WTC11 (cell line): ENCODE results near the gene GID4. TPM values are rescaled to one million over a fixed set of nuclear protein-coding genes. Genes with fewer than 3 reads are reported as not detected.

Experiments
- ATAC-seq: fragments of 200-7000 bp; cut with Tn5 transposase; 2 replicates; pipeline ENCODE4 v1.10.0; 2021; ENCODE audit warnings: mild to moderate bottlenecking, moderate library complexity
- CTCF ChIA-PET: fragments of 300-600 bp; sonication (Branson Sonifier 250); formaldehyde crosslinking; loops from one replicate; lab custom pipeline; 2021; ENCODE audit warnings: antibody characterized with exemption; lab: Charles Lee
- POLR2A ChIA-PET: fragments of 350-600 bp; sonication (Branson Sonifier 250); formaldehyde crosslinking; loops from one replicate; lab custom pipeline; 2021; ENCODE audit warnings: antibody characterized with exemption; lab: Charles Lee
- DNase-seq: peaks from one replicate; pipeline ENCODE4 v3.0.0; 2021; ENCODE audit warnings: low spot score
- H3K27ac Mint-ChIP-seq: 2 replicates; pipeline ENCODE4 v1.8.0; 2021; ENCODE audit warnings: mixed read lengths
- H3K27me3 Mint-ChIP-seq: 2 replicates; pipeline ENCODE4 v1.8.0; 2021; ENCODE audit warnings: low read depth, mild to moderate bottlenecking, moderate library complexity, mixed read lengths
- H3K36me3 Mint-ChIP-seq: 2 replicates; pipeline ENCODE4 v1.8.0; 2021; ENCODE audit warnings: mixed read lengths
- H3K4me1 Mint-ChIP-seq: 2 replicates; pipeline ENCODE4 v1.8.0; 2022; ENCODE audit warnings: mixed read lengths
- H3K4me3 Mint-ChIP-seq: 2 replicates; pipeline ENCODE4 v1.8.0; 2021; ENCODE audit warnings: mild to moderate bottlenecking, moderate library complexity, mixed read lengths
- H3K9me3 Mint-ChIP-seq: 2 replicates; pipeline ENCODE4 v1.8.0; 2021; ENCODE audit warnings: mixed read lengths
- ATF1 ChIP-seq: sonication (generic); formaldehyde crosslinking; IDR thresholded peaks from 2 replicates; pipeline ENCODE4 v1.8.1; 2023; ENCODE audit warnings: mild to moderate bottlenecking, moderate library complexity, missing genetic modification reagents
- CBFB ChIP-seq: sonication (generic); formaldehyde crosslinking; IDR thresholded peaks from 2 replicates; pipeline ENCODE4 v1.8.1; 2022; ENCODE audit warnings: mild to moderate bottlenecking, low read depth, missing genetic modification reagents
- NFE2L1 ChIP-seq: sonication (generic); formaldehyde crosslinking; IDR thresholded peaks from 2 replicates; pipeline ENCODE4 v1.8.1; 2023; ENCODE audit warnings: missing genetic modification reagents
- NR2C2 ChIP-seq: sonication (generic); formaldehyde crosslinking; IDR thresholded peaks from 2 replicates; pipeline ENCODE4 v1.8.0; 2022; ENCODE audit warnings: mild to moderate bottlenecking, missing genetic modification reagents
- RORB ChIP-seq: fragments of 250-450 bp; sonication (Bioruptor Pico); IDR thresholded peaks from 2 replicates; pipeline ENCODE4 v1.9.0; 2021; ENCODE audit warnings: mild to moderate bottlenecking
- SMAD3 ChIP-seq: sonication (generic); formaldehyde crosslinking; IDR thresholded peaks from 2 replicates; pipeline ENCODE4 v1.8.0; 2022; ENCODE audit warnings: missing genetic modification reagents, mild to moderate bottlenecking, borderline replicate concordance
- TP53 ChIP-seq: sonication (generic); formaldehyde crosslinking; IDR thresholded peaks from 2 replicates; pipeline ENCODE4 v1.8.1; 2023; ENCODE audit warnings: mild to moderate bottlenecking, missing genetic modification reagents
- ZNF416 ChIP-seq: fragments of 250-450 bp; sonication (Bioruptor Pico); IDR thresholded peaks from 2 replicates; pipeline ENCODE4 v1.9.0; 2021; ENCODE audit warnings: mild to moderate bottlenecking, inconsistent platforms
- total RNA-seq: library from RNA; stranded (reverse); gene quantifications from 3 replicates; pipeline ENCODE4 v1.2.3, GENCODE V29; 2021
- TF ChIP-seq, protein P1 (sequence below): fragments of 250-450 bp; sonication (Bioruptor Pico); IDR thresholded peaks from 2 replicates; pipeline ENCODE4 v1.9.0; 2021; ENCODE audit warnings: mild to moderate bottlenecking, borderline replicate concordance
- TF ChIP-seq, protein P2 (sequence below): sonication (generic); formaldehyde crosslinking; IDR thresholded peaks from 2 replicates; pipeline ENCODE4 v1.8.1; 2022; ENCODE audit warnings: low read depth, mild to moderate bottlenecking, moderate library complexity, missing genetic modification reagents, borderline replicate concordance
- TF ChIP-seq, protein P3 (sequence below): sonication (generic); formaldehyde crosslinking; IDR thresholded peaks from 2 replicates; pipeline ENCODE4 v1.8.1; 2023; ENCODE audit warnings: mild to moderate bottlenecking, missing genetic modification reagents
- TF ChIP-seq, protein P4 (sequence below): sonication (generic); formaldehyde crosslinking; IDR thresholded peaks from 2 replicates; pipeline ENCODE4 v1.8.1; 2022; ENCODE audit warnings: mild to moderate bottlenecking, moderate library complexity, missing genetic modification reagents
- TF ChIP-seq, protein P5 (sequence below): fragments of 250-450 bp; sonication (Bioruptor Pico); IDR thresholded peaks from 2 replicates; pipeline ENCODE4 v1.8.0; 2021; ENCODE audit warnings: mild to moderate bottlenecking
- TF ChIP-seq, protein P6 (sequence below): fragments of 250-450 bp; sonication (Bioruptor Pico); IDR thresholded peaks from 2 replicates; pipeline ENCODE4 v1.9.0; 2021; ENCODE audit warnings: mild to moderate bottlenecking
- TF ChIP-seq, protein P7 (sequence below): fragments of 250-450 bp; sonication (Bioruptor Pico); IDR thresholded peaks from 2 replicates; pipeline ENCODE4 v1.9.0; 2021; ENCODE audit warnings: mild to moderate bottlenecking
- TF ChIP-seq, protein P8 (sequence below): sonication (generic); formaldehyde crosslinking; IDR thresholded peaks from 2 replicates; pipeline ENCODE4 v1.8.0; 2022; ENCODE audit warnings: mild to moderate bottlenecking, missing genetic modification reagents
- TF ChIP-seq, protein P9 (sequence below): sonication (generic); formaldehyde crosslinking; IDR thresholded peaks from 2 replicates; pipeline ENCODE4 v1.8.0; 2023; ENCODE audit warnings: missing genetic modification reagents, mild to moderate bottlenecking, borderline replicate concordance

Gene GID4
- total RNA-seq, 1 experiment from 2014 or later: 16.0 TPM

DNA sequence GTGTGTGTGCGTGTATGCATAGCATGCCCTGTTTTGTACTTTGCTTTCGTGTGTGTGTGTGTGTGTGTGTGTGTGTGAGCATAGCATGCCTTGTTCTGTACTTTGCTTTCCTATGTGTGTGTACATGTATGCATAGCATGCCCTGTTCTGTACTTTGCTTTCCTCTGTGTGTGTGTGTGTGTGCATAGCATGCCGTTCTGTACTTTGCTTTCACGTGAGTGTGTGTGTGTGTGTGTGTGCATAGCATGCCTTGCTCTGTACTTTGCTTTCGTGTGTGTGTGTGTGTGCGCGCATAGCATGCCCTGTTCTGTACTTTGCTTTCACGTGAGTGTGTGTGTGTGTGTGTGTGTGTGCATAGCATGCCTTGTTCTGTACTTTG is 39.2 kb upstream of the GID4 start (continued):
- TF ChIP-seq, protein P1, sequence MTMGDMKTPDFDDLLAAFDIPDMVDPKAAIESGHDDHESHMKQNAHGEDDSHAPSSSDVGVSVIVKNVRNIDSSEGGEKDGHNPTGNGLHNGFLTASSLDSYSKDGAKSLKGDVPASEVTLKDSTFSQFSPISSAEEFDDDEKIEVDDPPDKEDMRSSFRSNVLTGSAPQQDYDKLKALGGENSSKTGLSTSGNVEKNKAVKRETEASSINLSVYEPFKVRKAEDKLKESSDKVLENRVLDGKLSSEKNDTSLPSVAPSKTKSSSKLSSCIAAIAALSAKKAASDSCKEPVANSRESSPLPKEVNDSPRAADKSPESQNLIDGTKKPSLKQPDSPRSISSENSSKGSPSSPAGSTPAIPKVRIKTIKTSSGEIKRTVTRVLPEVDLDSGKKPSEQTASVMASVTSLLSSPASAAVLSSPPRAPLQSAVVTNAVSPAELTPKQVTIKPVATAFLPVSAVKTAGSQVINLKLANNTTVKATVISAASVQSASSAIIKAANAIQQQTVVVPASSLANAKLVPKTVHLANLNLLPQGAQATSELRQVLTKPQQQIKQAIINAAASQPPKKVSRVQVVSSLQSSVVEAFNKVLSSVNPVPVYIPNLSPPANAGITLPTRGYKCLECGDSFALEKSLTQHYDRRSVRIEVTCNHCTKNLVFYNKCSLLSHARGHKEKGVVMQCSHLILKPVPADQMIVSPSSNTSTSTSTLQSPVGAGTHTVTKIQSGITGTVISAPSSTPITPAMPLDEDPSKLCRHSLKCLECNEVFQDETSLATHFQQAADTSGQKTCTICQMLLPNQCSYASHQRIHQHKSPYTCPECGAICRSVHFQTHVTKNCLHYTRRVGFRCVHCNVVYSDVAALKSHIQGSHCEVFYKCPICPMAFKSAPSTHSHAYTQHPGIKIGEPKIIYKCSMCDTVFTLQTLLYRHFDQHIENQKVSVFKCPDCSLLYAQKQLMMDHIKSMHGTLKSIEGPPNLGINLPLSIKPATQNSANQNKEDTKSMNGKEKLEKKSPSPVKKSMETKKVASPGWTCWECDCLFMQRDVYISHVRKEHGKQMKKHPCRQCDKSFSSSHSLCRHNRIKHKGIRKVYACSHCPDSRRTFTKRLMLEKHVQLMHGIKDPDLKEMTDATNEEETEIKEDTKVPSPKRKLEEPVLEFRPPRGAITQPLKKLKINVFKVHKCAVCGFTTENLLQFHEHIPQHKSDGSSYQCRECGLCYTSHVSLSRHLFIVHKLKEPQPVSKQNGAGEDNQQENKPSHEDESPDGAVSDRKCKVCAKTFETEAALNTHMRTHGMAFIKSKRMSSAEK (CRISPR knock-in tag): no peak
- TF ChIP-seq SMAD3: no peak
- no peak for TF ChIP-seq ATF1 (CRISPR knock-in tag)
- TF ChIP-seq, protein P2, sequence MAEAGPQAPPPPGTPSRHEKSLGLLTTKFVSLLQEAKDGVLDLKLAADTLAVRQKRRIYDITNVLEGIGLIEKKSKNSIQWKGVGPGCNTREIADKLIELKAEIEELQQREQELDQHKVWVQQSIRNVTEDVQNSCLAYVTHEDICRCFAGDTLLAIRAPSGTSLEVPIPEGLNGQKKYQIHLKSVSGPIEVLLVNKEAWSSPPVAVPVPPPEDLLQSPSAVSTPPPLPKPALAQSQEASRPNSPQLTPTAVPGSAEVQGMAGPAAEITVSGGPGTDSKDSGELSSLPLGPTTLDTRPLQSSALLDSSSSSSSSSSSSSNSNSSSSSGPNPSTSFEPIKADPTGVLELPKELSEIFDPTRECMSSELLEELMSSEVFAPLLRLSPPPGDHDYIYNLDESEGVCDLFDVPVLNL: no peak
- TF ChIP-seq, protein P3, sequence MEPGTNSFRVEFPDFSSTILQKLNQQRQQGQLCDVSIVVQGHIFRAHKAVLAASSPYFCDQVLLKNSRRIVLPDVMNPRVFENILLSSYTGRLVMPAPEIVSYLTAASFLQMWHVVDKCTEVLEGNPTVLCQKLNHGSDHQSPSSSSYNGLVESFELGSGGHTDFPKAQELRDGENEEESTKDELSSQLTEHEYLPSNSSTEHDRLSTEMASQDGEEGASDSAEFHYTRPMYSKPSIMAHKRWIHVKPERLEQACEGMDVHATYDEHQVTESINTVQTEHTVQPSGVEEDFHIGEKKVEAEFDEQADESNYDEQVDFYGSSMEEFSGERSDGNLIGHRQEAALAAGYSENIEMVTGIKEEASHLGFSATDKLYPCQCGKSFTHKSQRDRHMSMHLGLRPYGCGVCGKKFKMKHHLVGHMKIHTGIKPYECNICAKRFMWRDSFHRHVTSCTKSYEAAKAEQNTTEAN: no peak
- TF ChIP-seq, protein P4, sequence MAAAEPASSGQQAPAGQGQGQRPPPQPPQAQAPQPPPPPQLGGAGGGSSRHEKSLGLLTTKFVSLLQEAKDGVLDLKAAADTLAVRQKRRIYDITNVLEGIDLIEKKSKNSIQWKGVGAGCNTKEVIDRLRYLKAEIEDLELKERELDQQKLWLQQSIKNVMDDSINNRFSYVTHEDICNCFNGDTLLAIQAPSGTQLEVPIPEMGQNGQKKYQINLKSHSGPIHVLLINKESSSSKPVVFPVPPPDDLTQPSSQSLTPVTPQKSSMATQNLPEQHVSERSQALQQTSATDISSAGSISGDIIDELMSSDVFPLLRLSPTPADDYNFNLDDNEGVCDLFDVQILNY: no peak
- TF ChIP-seq NFE2L1 (CRISPR knock-in tag): no peak
- no peak for TF ChIP-seq TP53 (CRISPR knock-in tag)
- TF ChIP-seq, all 79 proteins: peak for 0

DNA sequence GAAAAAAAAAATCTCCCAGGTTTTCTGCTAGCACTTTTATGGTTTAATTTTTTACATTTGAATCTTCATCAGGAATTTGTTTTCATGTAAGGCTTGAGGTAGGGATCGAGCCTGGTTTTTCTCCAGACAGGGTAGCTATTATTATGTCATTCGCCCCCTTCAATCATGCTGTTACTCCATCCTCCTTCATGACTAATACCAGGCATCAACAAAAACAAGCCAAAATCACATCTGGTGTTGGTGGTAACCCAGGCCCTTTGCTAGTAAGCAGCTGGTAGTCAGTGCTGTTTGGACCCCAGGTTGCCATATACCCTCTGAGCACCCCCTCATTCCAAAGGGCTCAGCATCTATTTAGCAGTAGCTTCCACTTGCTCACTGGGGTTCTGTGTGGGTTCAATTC is 37.0 kb upstream of the GID4 start:
- peaks cover 4% of the 10 kb centered on the region; the same call in 1 of the 2 replicates for H3K4me1 Mint-ChIP-seq
- H3K4me3 Mint-ChIP-seq: no peak overlapping the region
- POLR2A ChIA-PET: no interaction called here
- TF ChIP-seq, protein P5, sequence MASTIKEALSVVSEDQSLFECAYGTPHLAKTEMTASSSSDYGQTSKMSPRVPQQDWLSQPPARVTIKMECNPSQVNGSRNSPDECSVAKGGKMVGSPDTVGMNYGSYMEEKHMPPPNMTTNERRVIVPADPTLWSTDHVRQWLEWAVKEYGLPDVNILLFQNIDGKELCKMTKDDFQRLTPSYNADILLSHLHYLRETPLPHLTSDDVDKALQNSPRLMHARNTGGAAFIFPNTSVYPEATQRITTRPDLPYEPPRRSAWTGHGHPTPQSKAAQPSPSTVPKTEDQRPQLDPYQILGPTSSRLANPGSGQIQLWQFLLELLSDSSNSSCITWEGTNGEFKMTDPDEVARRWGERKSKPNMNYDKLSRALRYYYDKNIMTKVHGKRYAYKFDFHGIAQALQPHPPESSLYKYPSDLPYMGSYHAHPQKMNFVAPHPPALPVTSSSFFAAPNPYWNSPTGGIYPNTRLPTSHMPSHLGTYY: no peak
- no peak for TF ChIP-seq ZNF416 (CRISPR knock-in tag)
- TF ChIP-seq, protein P3: no peak
- TF ChIP-seq, protein P6, sequence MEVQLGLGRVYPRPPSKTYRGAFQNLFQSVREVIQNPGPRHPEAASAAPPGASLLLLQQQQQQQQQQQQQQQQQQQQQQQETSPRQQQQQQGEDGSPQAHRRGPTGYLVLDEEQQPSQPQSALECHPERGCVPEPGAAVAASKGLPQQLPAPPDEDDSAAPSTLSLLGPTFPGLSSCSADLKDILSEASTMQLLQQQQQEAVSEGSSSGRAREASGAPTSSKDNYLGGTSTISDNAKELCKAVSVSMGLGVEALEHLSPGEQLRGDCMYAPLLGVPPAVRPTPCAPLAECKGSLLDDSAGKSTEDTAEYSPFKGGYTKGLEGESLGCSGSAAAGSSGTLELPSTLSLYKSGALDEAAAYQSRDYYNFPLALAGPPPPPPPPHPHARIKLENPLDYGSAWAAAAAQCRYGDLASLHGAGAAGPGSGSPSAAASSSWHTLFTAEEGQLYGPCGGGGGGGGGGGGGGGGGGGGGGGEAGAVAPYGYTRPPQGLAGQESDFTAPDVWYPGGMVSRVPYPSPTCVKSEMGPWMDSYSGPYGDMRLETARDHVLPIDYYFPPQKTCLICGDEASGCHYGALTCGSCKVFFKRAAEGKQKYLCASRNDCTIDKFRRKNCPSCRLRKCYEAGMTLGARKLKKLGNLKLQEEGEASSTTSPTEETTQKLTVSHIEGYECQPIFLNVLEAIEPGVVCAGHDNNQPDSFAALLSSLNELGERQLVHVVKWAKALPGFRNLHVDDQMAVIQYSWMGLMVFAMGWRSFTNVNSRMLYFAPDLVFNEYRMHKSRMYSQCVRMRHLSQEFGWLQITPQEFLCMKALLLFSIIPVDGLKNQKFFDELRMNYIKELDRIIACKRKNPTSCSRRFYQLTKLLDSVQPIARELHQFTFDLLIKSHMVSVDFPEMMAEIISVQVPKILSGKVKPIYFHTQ (CRISPR knock-in tag): no peak
- TF ChIP-seq, protein P7, sequence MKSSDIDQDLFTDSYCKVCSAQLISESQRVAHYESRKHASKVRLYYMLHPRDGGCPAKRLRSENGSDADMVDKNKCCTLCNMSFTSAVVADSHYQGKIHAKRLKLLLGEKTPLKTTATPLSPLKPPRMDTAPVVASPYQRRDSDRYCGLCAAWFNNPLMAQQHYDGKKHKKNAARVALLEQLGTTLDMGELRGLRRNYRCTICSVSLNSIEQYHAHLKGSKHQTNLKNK (CRISPR knock-in tag): no peak
- TF ChIP-seq, protein P8, sequence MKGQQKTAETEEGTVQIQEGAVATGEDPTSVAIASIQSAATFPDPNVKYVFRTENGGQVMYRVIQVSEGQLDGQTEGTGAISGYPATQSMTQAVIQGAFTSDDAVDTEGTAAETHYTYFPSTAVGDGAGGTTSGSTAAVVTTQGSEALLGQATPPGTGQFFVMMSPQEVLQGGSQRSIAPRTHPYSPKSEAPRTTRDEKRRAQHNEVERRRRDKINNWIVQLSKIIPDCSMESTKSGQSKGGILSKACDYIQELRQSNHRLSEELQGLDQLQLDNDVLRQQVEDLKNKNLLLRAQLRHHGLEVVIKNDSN: no peak
- TF ChIP-seq NR2C2 (CRISPR knock-in tag): no peak
- TF ChIP-seq, protein P9, sequence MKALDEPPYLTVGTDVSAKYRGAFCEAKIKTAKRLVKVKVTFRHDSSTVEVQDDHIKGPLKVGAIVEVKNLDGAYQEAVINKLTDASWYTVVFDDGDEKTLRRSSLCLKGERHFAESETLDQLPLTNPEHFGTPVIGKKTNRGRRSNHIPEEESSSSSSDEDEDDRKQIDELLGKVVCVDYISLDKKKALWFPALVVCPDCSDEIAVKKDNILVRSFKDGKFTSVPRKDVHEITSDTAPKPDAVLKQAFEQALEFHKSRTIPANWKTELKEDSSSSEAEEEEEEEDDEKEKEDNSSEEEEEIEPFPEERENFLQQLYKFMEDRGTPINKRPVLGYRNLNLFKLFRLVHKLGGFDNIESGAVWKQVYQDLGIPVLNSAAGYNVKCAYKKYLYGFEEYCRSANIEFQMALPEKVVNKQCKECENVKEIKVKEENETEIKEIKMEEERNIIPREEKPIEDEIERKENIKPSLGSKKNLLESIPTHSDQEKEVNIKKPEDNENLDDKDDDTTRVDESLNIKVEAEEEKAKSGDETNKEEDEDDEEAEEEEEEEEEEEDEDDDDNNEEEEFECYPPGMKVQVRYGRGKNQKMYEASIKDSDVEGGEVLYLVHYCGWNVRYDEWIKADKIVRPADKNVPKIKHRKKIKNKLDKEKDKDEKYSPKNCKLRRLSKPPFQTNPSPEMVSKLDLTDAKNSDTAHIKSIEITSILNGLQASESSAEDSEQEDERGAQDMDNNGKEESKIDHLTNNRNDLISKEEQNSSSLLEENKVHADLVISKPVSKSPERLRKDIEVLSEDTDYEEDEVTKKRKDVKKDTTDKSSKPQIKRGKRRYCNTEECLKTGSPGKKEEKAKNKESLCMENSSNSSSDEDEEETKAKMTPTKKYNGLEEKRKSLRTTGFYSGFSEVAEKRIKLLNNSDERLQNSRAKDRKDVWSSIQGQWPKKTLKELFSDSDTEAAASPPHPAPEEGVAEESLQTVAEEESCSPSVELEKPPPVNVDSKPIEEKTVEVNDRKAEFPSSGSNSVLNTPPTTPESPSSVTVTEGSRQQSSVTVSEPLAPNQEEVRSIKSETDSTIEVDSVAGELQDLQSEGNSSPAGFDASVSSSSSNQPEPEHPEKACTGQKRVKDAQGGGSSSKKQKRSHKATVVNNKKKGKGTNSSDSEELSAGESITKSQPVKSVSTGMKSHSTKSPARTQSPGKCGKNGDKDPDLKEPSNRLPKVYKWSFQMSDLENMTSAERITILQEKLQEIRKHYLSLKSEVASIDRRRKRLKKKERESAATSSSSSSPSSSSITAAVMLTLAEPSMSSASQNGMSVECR (CRISPR knock-in tag): no peak
- TF ChIP-seq CBFB: no peak
- no peak for TF ChIP-seq RORB (CRISPR knock-in tag)

More for the DNA sequence above, 37.0 kb upstream of the GID4 start:
- H3K36me3 Mint-ChIP-seq: no peaks in the 10 kb centered on the region
- CTCF ChIA-PET: interaction anchor here (1.4 kb wide), 1 partner anchor 505 kb away, joined by 3 read pairs; no protein-coding TSS in a partner anchor
- no peak for ATAC-seq
- H3K9me3 Mint-ChIP-seq: no peaks in the 10 kb centered on the region
- DNase-seq: no peak
- no peaks in the 10 kb centered on the region for H3K27me3 Mint-ChIP-seq
- no peak overlapping the region for H3K27ac Mint-ChIP-seq
